Measurements from ENCODE around the gene CNTNAP5. TPM values are rescaled to one million over a fixed set of nuclear protein-coding genes. Genes with fewer than 3 reads are reported as not detected.

Gene CNTNAP5
- total RNA-seq, 1 experiment from 2014 or later: not detected

DNA sequence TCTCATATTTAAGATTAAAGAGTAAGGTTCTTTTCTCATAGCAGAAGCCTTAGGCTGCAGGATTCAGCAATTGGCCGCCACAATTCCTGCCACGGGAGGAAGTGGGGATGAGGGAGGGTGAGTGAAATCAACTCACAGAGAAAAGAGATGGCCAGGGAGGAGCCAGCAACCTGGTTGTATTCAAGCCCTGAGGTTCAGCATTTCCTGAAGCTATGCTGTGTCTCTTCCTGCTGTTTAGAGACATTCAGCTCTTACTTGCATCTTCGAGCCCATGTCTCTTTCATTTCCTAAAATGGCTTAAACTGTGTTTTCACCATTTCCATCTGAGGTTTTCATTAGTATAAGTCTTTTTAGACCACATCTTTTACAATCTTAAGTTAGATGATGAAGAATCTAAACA, 522.6 kb downstream of the CNTNAP5 start:
- in situ Hi-C loops (cut with HindIII; ENCODE audit: low pct_unique_long_range_greater_than_20kb, low sequenced_read_pairs): no loop called here
- no peak for DNase-seq (ENCODE audit: low read depth)

DNA sequence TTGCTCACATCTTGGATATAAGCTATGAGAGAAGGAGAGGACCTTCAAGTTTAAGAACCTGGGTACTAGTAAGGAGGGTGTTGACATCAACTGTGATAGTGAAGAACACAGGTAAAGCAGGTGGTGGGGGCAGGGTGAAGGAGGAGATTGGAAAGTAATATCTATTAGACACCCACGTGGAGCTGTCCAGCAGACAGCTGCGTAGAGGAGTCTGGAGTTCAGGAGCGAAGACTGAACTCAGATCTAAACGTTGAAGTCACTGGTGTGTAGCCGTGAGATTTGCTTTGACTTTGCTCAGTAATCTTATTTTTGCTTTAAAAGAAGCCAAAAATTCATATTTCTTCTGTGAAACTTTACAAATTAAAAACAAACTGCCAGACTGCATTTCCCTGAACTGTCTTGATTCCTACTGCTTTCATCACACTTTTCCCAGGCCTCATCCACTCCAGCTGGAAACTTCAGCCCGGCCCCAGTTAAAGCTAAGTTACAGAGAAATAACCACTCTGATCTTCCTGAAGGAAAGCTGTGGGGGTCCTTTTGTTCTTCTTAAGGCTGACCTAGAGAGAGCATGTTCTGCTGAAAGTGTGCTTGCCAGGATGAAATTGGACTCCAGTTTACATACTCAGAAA, 533.3 kb downstream of the CNTNAP5 start:
- DNase-seq (ENCODE audit: low read depth): no peak
- in situ Hi-C loops (cut with HindIII; ENCODE audit: low pct_unique_long_range_greater_than_20kb, low sequenced_read_pairs): no loop called here

DNA sequence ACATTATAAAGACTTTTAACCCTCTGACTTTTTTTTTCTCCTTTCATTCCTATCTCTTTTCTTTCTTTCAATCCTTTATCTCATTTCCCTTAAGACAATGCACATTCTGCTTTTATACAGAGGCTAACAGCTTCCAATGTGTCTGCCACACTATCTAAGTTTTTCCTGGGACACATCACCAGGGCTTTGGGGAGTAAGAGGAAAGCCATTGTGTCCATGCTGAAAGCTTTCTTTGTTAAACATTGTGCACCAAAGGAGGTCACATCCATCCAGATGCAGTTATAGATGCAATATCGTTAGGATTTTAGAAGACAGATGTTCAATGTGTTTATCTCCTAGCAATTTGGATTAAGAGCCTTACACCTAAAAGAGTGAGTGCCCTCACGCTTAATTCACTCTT, 534.1 kb downstream of the CNTNAP5 start:
- in situ Hi-C loops (cut with HindIII; ENCODE audit: low pct_unique_long_range_greater_than_20kb, low sequenced_read_pairs): no loop called here

DNA sequence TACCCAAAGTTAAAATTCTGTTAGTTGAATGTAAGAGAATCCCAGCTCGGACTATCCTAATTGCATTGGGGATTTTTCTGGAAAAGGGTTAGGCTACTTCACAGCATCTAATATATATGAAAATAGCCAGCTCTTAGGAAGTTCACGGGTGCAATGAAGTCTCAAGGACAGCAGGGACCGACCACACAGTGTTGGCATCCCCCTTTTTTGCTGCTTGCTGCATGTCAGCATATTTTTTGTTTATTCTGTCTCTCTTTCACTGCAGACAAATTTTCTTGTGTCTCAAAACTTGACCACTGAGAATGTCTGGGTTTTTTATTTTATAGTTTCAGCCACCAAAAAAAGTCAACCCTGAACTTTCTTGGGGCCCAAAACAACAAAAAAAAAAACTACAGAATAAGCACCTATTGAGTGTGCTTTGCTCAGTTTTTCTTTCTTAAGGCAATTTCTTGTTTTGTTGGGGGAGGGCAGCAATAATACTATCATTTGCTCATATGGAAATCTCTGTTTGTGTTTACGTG, 535.6 kb downstream of the CNTNAP5 start:
- in situ Hi-C loops (cut with HindIII; ENCODE audit: low pct_unique_long_range_greater_than_20kb, low sequenced_read_pairs): no loop called here

More for the DNA sequence above, 534.1 kb downstream of the CNTNAP5 start:
- no peak for DNase-seq (ENCODE audit: low read depth)

DNA sequence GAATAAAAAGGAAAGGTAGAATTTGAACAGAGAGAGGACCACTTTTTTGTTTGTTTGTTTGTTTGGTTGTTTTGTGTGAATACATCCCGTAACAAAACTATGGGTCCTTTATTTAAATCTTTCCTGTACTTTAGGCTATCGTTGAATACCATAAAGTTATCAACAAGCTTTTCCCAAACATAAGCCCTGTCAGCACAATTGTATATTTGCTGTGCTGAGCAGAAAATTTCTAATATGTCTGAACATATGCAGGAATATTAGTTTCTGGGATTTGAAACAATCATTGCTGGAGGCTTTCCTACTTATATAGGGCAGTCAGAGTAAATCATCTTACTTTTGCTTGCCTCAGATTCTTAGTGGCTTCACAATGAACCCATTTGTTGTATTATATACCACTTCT, 536.4 kb downstream of the CNTNAP5 start:
- in situ Hi-C loops (cut with HindIII; ENCODE audit: low pct_unique_long_range_greater_than_20kb, low sequenced_read_pairs): no loop called here
- DNase-seq (ENCODE audit: low read depth): no peak

More for the DNA sequence above, 535.6 kb downstream of the CNTNAP5 start:
- DNase-seq (ENCODE audit: low read depth): no peak

DNA sequence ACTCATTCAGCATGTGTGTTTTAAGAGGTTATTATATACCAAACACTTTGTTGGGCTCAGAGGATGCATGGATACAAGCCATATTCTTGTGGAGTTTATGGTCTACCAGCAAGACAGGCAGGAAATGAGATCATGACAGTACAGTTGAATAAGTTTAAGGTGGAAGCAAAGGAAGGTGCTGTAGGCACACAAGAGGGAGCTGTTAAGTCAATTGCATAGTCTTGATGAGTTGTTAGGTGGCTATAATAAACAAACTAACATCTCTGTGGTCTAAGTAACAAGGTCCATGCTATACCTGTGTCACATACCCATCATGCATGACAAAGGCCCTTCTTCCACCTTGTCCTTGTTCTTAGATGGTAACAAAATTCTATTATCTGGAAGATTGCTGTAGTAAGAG, 538.3 kb downstream of the CNTNAP5 start:
- no peak for DNase-seq (ENCODE audit: low read depth)
- in situ Hi-C loops (cut with HindIII; ENCODE audit: low pct_unique_long_range_greater_than_20kb, low sequenced_read_pairs): no loop called here

DNA sequence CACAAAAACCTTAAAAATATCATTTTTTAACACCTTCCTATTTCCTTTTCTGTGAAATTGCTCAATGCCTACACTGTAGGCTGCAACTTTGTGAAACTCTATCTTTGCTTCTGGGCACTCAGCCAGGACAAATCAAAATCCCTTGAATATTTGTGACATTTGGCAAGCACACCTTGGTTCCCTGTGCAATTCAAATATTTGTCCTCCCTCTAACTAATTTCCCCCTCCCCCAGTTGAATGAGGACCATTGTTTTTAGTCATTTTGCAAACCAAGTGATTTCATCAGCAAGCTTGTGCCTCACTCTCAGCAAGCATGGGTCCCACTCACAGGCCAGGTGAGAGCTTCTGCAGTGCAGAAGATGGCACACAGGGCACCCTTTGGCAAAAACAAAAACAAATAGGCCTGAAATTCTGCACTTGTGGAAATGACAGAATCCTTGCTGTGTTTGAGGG, 541.5 kb downstream of the CNTNAP5 start:
- no peak for DNase-seq (ENCODE audit: low read depth)
- in situ Hi-C loops (cut with HindIII; ENCODE audit: low pct_unique_long_range_greater_than_20kb, low sequenced_read_pairs): no loop called here

DNA sequence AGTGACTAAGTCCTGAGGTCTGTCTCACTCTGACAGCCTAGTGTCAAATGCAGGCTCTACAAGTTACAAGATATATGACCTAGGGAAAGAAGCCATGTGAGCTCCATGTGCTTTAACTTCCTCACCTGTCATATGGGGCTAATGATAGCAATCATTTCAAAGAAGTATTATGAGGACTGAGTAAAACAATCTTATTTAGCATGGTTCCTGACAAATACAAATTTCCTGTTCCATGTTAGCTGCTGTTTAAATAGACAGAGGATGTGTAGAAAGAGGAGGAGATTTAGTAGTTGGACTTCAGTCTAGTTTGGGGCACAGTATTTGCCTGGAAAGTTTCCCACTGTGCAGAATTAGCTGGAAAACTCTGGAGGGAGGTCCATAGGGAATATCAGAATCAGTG, 545.8 kb downstream of the CNTNAP5 start:
- DNase-seq (ENCODE audit: low read depth): no peak
- in situ Hi-C loops (cut with HindIII; ENCODE audit: low pct_unique_long_range_greater_than_20kb, low sequenced_read_pairs): no loop called here

DNA sequence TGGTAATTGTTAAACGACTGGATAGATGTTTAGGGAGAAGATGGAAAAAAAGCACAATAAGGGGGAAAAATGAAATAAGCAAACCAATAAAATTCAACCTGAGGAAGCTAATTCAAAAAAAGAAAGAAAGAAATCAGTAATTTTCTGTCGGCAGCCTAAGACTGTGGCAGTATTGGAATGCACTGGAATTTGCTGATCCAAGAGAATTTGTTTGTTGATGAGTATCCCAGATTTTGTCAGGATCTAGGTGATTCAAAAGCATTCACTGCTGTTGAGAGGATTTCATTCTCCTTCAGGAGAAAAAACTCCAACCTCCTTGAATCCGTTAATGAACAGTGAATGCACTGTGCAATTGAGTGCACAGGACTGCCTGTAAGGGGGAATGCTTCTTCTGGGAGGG, 546.7 kb downstream of the CNTNAP5 start:
- in situ Hi-C loops (cut with HindIII; ENCODE audit: low pct_unique_long_range_greater_than_20kb, low sequenced_read_pairs): no loop called here
- DNase-seq (ENCODE audit: low read depth): no peak

DNA sequence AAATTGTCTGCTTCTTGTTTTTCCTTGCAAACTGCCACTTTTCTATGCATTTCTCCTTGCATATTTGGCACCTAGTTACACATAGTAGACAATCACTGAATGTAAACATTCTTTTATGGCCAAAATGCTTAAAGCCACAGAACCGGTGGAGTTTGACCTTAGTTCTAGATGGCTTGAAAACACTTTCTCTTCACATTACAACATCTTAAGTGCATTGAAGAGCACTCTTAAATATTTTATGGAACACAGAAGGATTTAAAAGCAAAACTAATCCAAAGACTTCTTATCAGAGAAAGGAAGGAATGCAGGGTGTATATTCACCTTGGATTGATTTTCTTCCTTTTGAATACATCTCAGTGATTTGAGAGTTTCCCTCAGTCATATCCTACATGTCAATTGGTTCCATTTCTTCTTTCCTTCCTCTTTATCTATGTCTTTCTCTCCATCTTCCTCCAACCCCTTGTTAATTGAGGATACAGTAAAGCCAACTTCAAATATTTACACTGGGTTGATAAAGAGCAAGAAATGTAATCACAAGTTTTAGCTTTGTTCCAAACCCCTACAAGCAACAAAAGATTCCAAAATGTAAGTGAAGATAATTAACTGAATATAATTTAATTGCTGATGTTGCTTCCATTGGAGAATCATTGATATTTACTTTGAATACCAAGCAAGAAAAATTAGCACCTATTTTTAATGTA, 548.0 kb downstream of the CNTNAP5 start:
- in situ Hi-C loops (cut with HindIII; ENCODE audit: low pct_unique_long_range_greater_than_20kb, low sequenced_read_pairs): no loop called here
- DNase-seq (ENCODE audit: low read depth): no peak

DNA sequence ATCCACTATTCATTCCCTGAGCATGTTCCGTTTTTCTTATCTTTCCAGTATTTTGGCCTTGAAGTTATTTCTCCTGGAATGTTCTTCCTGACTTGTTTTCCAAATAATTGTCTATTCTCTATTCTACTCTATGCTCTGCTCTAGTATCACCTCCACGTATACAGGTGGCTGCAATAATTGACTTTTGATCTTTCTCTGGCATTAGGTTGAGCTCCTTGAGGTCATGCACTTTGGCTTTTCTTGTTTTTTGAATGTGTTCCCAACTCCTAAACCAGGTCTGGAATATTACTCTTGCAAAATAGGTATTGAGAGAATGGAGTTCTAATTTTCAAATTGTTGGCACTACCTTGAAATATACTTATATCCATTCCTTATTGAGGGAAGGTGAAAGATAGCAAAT, 550.4 kb downstream of the CNTNAP5 start:
- in situ Hi-C loops (cut with HindIII; ENCODE audit: low pct_unique_long_range_greater_than_20kb, low sequenced_read_pairs): no loop called here

DNA sequence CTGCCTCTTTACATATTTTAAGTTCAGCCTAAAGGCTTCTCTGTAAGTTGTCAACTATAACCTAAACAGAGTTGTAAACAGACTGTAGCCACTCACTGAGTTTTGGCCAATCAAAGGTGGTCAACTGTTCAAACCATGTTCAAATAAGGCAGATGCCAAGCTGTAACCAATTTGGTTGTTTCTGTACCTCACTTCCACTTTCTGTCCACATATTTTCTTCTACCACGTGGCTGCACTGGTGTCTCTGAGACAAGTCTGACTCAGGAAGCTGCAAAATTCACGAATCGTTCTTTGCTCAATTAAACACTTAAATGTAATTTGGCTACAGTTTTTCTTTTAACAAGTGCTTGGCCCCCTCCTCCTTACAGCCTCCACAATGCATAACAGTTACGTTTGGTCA, 555.2 kb downstream of the CNTNAP5 start:
- DNase-seq (ENCODE audit: low read depth): no peak
- in situ Hi-C loops (cut with HindIII; ENCODE audit: low pct_unique_long_range_greater_than_20kb, low sequenced_read_pairs): no loop called here

More for the DNA sequence above, 550.4 kb downstream of the CNTNAP5 start:
- DNase-seq (ENCODE audit: low read depth): no peak

DNA sequence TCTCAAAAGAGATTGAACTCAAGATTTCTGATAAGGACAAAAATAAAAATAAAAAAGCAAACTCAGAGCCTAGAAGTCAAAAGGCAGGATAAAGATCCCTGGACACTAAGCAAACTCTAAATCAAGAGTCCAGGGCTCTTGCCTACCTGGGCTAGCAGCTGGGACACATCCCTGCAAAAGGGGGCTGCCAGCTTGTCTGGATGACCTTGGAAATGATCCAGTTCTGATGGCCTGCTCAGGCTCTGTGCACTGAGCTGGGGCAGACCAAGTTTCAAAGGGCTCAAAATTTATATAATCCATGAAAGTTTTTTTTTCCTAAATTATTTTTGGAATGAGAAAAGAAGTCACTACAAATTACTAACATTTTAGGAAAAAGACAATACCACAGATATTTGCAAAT, 557.3 kb downstream of the CNTNAP5 start:
- in situ Hi-C loops (cut with HindIII; ENCODE audit: low pct_unique_long_range_greater_than_20kb, low sequenced_read_pairs): no loop called here
- DNase-seq (ENCODE audit: low read depth): no peak

DNA sequence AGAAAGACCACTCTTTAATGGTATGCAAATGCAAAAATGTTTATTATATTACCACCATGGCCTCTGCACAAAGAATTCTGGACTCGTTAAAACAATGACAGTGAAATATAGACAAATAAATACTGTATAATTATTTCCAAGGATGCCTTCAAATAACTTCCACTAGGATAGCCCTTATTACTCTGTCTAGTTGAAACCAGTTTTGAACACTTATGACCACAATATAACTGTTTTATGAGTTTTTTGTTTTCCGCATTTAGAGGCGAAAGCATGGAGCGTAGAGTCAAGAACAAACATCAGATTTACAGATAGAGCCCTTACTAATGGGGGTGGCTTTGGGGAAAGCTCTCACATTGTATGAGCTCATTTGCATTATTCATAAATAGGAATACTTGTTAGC, 559.5 kb downstream of the CNTNAP5 start:
- DNase-seq (ENCODE audit: low read depth): no peak
- in situ Hi-C loops (cut with HindIII; ENCODE audit: low pct_unique_long_range_greater_than_20kb, low sequenced_read_pairs): no loop called here

DNA sequence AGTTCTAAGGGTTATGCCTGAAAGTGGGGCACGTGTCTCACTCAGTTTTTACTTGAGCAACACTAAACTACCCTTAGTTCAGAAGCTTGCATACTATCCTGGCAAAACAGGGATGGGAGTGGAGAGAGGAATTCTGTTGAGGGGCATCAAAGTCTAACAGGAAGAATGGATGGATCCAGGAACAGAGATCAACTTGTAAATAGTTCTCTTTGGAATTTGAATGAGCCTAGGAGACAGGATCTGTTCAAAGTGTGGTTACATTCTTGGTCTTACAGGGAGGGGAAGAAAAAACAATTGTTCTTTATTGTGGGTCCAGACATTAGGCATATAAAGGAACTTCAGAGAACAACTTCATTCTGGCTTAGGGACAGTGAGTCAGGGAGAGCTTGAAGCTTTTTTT, 560.2 kb downstream of the CNTNAP5 start:
- DNase-seq (ENCODE audit: low read depth): no peak
- in situ Hi-C loops (cut with HindIII; ENCODE audit: low pct_unique_long_range_greater_than_20kb, low sequenced_read_pairs): no loop called here

DNA sequence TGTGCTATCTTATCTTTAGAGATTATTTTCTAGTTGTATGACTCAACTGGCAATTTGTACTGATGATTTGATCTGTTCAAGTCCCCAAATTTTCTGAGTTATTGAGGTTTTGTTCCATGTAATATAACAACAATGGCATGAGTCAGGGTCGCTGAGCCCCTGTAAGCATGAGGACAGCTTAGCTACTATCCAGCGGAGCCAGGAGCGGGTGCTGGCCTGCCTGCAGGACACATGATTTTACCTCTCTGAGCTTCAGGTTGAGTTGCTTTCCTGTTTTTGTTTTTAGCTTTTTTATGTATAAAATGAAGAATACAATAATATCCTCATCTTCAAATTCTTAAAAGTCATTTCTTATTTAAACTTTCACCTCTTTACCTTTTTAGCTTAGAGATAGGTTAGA, 561.1 kb downstream of the CNTNAP5 start:
- in situ Hi-C loops (cut with HindIII; ENCODE audit: low pct_unique_long_range_greater_than_20kb, low sequenced_read_pairs): no loop called here
- DNase-seq (ENCODE audit: low read depth): no peak

DNA sequence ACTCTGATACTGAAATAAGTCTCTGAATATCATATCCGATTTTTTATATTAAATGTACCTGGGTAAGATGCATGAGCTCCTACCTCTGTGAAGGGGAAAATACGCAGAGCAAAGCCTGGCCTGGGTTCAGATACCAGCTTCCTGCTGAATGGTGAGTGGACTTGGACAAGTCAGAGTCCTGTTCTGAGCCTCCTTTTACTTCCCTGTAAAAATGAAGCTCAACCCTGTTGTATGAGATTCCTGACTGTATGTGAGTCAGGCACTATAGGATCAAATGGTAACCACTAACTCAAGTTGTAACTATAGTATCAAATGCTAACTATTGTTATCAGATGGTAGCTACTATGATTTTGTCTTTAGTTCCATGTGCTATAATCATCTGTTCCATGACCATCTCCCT, 561.7 kb downstream of the CNTNAP5 start:
- in situ Hi-C loops (cut with HindIII; ENCODE audit: low pct_unique_long_range_greater_than_20kb, low sequenced_read_pairs): no loop called here

DNA sequence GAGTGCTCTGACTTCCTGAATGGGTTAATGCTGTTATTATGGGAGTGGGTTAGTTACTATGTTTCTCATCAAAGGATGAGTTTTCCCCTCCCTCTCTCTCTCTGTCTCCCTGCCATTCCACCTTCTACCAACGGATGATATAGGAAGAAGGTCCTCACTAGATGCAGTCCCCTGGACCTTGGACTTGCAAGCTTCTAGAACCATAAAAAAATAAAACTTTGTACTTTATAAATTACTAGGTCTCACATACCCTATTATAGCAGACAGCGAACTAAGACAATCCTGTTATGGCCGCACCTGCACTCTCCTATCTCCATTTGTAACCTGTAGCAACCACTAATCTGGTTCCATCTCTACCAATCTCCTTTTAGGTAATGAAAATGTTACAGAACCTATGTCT, 564.9 kb downstream of the CNTNAP5 start:
- in situ Hi-C loops (cut with HindIII; ENCODE audit: low pct_unique_long_range_greater_than_20kb, low sequenced_read_pairs): no loop called here
- no peak for DNase-seq (ENCODE audit: low read depth)

More for the DNA sequence above, 561.7 kb downstream of the CNTNAP5 start:
- DNase-seq (ENCODE audit: low read depth): no peak

DNA sequence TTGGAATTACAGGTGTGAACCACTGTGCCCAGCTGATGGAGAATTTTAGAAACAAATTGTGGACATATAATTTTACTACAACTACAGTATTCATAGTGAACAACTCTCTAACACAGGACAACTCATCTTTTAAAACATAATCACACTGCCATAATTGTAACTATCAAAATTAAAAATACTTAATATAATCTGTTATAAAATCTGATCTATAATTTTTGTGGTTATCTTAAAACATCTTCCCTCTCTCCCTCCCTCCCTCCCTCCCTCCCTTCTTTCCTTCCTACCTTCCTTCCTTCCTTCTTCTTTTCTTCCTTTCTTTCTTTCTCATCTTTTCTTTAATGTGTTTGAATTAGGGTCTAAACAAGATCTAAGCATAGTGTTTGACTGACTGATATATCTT, 577.7 kb downstream of the CNTNAP5 start:
- in situ Hi-C loops (cut with HindIII; ENCODE audit: low pct_unique_long_range_greater_than_20kb, low sequenced_read_pairs): no loop called here
- no peak for DNase-seq (ENCODE audit: low read depth)

DNA sequence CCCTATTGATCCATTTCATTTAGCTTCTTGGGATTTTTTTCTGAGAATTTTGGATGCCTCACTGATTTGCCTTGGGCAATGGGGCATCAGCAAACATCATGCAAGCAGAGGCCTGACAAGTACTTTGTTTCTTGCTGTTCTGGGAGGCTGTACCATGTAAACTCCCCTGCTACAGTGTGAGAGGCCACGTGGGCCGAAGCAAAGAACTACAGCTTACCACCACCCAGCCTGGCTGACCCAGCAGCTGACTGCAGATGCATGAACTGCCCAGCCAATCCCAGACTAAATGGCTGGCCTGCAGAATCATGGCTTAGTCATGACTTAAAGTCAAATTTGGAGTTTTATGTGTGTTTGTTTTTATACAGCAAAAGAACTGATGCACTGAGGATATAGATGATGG, 579.9 kb downstream of the CNTNAP5 start:
- no peak for DNase-seq (ENCODE audit: low read depth)
- in situ Hi-C loops (cut with HindIII; ENCODE audit: low pct_unique_long_range_greater_than_20kb, low sequenced_read_pairs): no loop called here

Data from Caki2 (cell line).